Measurements from ENCODE around the gene TP53TG3.
"Not testable (repeated sequence)": the region's sequence is repeated elsewhere in the genome, so short reads cannot be mapped to it uniquely, and the experiment has no call there.

TP53TG3 gene

GRCh38 chr16:32676065-32676464 is at the start of gene TP53TG3:
Gene TP53TG3, minus strand, starts transcription at chr16:32676165. Its CDS starts 68 bp downstream, at chr16:32676097.
- not testable (repeated sequence) for DNase-seq

- not testable (repeated sequence) for DNase-seq
These were observed 25.1 kb downstream of the TP53TG3 start for GRCh38 chr16:32650876-32651275.

- DNase-seq = not testable (repeated sequence)
These were observed 28.4 kb downstream of the TP53TG3 start for GRCh38 chr16:32647562-32647961.

- DNase-seq = not testable (repeated sequence)
These were observed 29.2 kb downstream of the TP53TG3 start for GRCh38 chr16:32646780-32647179.

- DNase-seq = not testable (repeated sequence)
These were observed 29.8 kb downstream of the TP53TG3 start for GRCh38 chr16:32646177-32646576.

GRCh38 chr16:32645278-32645908 is 30.6 kb downstream of the TP53TG3 start:
- DNase-seq = not testable (repeated sequence)

GRCh38 chr16:32644715-32645114 is 31.2 kb downstream of the TP53TG3 start:
- not testable (repeated sequence) for DNase-seq

- not testable (repeated sequence) for DNase-seq
These were observed 38.4 kb downstream of the TP53TG3 start for GRCh38 chr16:32637614-32638013.

- DNase-seq = not testable (repeated sequence)
These were observed 43.9 kb downstream of the TP53TG3 start for GRCh38 chr16:32632096-32632495.
